GM12874 (cell line): ENCODE data around the gene SERPINA12.

Experiments used
- CTCF ChIP-seq: IDR thresholded peaks from 2 replicates; pipeline ENCODE4 v1.5.1; 2011; ENCODE audit warnings: low read depth, mild to moderate bottlenecking, control low read depth, low read length, moderate library complexity; ENCODE audit not compliant: insufficient read depth

Gene SERPINA12

DNA sequence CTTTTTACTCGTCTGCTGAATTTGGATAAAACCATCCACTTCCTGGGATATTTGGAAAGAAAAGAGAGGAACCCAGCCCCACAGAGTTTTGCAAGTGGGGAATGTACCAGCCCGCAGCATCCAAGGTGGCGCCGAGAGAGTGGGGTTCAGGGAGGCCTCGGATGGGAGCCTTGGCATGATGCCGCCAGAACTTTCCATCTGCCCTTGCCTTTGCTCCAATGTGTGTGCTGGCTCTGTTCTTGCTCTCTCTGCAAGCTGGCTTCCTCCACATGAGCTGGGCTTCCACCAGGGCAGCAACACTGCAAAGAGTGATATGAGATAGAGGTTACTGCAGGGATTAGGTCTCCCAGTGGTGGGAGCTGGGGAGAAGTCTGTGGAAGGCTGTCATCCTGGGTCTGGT, 6.6 kb upstream of the SERPINA12 start:
- TF ChIP-seq CTCF = no peak

DNA sequence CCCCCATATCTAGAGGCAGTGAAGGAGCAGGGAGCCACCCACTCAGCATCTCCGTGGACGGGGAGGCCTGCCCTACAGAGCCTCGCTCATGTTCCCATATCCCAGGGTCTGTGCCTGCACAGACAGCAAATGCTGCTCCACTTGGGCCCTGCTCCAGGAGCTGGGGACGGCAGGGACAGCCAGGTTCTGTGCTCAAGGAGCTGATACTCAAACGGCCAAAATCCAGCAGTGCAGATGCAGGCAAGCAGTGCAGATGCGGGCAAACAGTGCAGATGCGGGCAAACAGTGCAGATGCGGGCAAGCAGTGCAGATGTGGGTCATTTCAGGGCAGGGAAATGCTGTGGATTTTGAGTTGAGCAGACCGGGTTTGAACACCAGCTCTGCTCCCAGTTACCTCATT, 6.2 kb upstream of the SERPINA12 start:
- TF ChIP-seq CTCF = no peak

DNA sequence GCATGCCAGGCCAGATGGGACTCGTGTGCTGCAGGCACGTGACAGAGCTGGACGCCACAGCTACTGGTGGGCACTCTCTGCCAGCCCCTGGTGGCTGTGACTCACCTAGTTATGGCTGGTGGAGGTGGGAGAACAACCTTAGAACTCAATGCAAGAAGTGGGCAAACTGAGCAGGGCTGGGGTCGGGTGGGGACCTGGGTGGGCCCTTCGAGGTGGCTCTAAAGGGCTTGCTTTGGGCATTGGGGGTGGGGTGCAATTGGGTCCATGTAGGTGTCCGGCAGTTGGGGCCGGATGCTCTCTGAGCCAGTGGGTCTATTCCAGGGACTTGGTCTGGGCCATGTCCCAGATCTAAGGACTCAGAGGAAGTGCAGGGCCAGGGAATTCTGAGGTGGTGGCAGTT, 5.1 kb upstream of the SERPINA12 start:
- no peak for TF ChIP-seq CTCF

- TF ChIP-seq CTCF = no peak
Observed at GRCh38 chr14:94505641-94506040, 3.6 kb downstream of the SERPINA12 start.

- TF ChIP-seq CTCF = no peak
Observed at GRCh38 chr14:94505206-94505605, 4.1 kb downstream of the SERPINA12 start.

GRCh38 chr14:94501588-94502516, 7.4 kb downstream of the SERPINA12 start:
- no peak for TF ChIP-seq CTCF

GRCh38 chr14:94500264-94500663, 9.0 kb downstream of the SERPINA12 start:
- TF ChIP-seq CTCF = no peak
